Measurements from ENCODE around the gene CES2.

CES2 gene

DNA sequence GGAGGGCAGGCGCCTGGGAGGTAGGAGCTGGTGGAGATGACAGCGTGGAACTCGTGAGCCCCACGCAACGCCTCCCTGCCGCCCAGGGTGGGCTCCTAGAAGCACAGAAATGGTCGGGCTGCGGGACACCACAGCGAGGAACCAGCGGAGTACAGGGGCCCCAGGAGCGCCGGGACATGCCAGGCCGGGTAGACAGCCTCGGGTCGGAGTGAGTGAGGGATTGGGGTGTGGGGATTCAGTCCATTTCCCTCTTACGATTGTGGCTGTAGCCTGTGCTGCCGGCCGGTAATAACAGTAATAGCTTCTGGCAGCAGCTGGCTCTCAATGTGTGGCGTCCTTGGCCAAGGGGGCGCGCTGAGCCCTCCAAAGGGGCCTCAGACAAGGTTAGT, 13.5 kb downstream of the CES2 start:
- no peaks in the 10 kb centered on the region for H3K9me2 ChIP-seq (ENCODE audit: low read depth, low read length)
- H3K27me3 ChIP-seq (ENCODE audit: insufficient read depth, low read length), result peaks cover 5% of the 10 kb centered on the region; the same call in 1 of the 2 replicates
- peaks cover 4% of the 10 kb centered on the region for H3K4me1 ChIP-seq (ENCODE audit: insufficient read depth, low read length, severe bottlenecking)
- H2AFZ ChIP-seq (ENCODE audit: low read length), result no peak overlapping the region
- H3K4me2 ChIP-seq (ENCODE audit: low read length), result no peak overlapping the region
- H3K4me3 ChIP-seq (ENCODE audit: low read depth, low read length, poor library complexity, severe bottlenecking), result no peak overlapping the region
- H4K20me1 ChIP-seq (ENCODE audit: insufficient read depth, low read length), result no peaks in the 10 kb centered on the region
- H3K9ac ChIP-seq (ENCODE audit: low read length), result no peak overlapping the region
- no peak overlapping the region for H3K27ac ChIP-seq (ENCODE audit: low read depth, low read length, poor library complexity, severe bottlenecking)
- no peaks in the 10 kb centered on the region for H3K36me3 ChIP-seq (ENCODE audit: insufficient read depth, low read length)
- TF ChIP-seq EZH2 (IDR thresholded peaks at IDR 0.05; ENCODE audit: borderline replicate concordance, low read length), result no peak
- no peak for TF ChIP-seq CTCF (IDR thresholded peaks at IDR 0.05; ENCODE audit: low read length)
- H3K79me2 ChIP-seq (ENCODE audit: insufficient read depth, low read length), result no peaks in the 10 kb centered on the region
- 0 out of 2 replicates have a peak, but pooled peaks cover 3% of the 10 kb centered on the region for H3K9me3 ChIP-seq (ENCODE audit: low read length)
- no peaks in the 10 kb centered on the region for H3F3A ChIP-seq (ENCODE audit: insufficient read depth, low read length)

GRCh38 chr16:66949472-66949871, 14.2 kb downstream of the CES2 start:
- no peaks in the 10 kb centered on the region for H3K36me3 ChIP-seq (ENCODE audit: insufficient read depth, low read length)
- no peaks in the 10 kb centered on the region for H3K79me2 ChIP-seq (ENCODE audit: insufficient read depth, low read length)
- H3K4me2 ChIP-seq (ENCODE audit: low read length), result no peak overlapping the region
- H3K9me2 ChIP-seq (ENCODE audit: low read depth, low read length), result no peaks in the 10 kb centered on the region
- no peak overlapping the region for H2AFZ ChIP-seq (ENCODE audit: low read length)
- no peak overlapping the region for H3K4me3 ChIP-seq (ENCODE audit: low read depth, low read length, poor library complexity, severe bottlenecking)
- no peak overlapping the region for H3K27ac ChIP-seq (ENCODE audit: low read depth, low read length, poor library complexity, severe bottlenecking)
- no peak for TF ChIP-seq CTCF (IDR thresholded peaks at IDR 0.05; ENCODE audit: low read length)
- no peak for TF ChIP-seq EZH2 (IDR thresholded peaks at IDR 0.05; ENCODE audit: borderline replicate concordance, low read length)
- peaks cover 5% of the 10 kb centered on the region; the same call in 1 of the 2 replicates for H3K27me3 ChIP-seq (ENCODE audit: insufficient read depth, low read length)
- no peaks in the 10 kb centered on the region for H3F3A ChIP-seq (ENCODE audit: insufficient read depth, low read length)
- H4K20me1 ChIP-seq (ENCODE audit: insufficient read depth, low read length), result no peaks in the 10 kb centered on the region
- H3K4me1 ChIP-seq (ENCODE audit: insufficient read depth, low read length, severe bottlenecking), result peaks cover 4% of the 10 kb centered on the region
- H3K9me3 ChIP-seq (ENCODE audit: low read length), result 0 out of 2 replicates have a peak, but pooled peaks cover 3% of the 10 kb centered on the region
- no peak overlapping the region for H3K9ac ChIP-seq (ENCODE audit: low read length)

DNA sequence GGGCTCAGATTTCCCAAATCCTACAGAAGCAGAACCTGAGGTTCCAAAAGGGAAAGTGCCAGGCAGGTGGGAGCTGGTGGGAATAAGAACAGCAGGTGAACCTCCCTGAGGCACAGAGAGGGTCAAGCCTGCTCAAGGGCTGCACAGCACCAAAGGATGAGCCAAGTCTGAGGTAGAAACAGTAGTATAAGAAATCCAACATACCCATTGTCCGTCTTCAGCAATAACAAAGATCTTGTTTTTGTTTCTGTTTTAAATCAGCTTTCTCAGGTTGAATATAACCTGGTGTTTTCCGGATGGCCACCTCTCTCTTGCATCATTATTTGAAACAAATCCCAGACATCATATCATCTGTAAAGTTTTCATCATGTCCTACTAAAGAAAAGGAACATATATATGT, 15.1 kb downstream of the CES2 start:
- no peaks in the 10 kb centered on the region for H3F3A ChIP-seq (ENCODE audit: insufficient read depth, low read length)
- no peak overlapping the region for H3K27ac ChIP-seq (ENCODE audit: low read depth, low read length, poor library complexity, severe bottlenecking)
- H4K20me1 ChIP-seq (ENCODE audit: insufficient read depth, low read length), result no peaks in the 10 kb centered on the region
- H3K36me3 ChIP-seq (ENCODE audit: insufficient read depth, low read length), result no peaks in the 10 kb centered on the region
- H3K9me2 ChIP-seq (ENCODE audit: low read depth, low read length), result no peaks in the 10 kb centered on the region
- no peak overlapping the region for H3K9ac ChIP-seq (ENCODE audit: low read length)
- no peaks in the 10 kb centered on the region for H3K79me2 ChIP-seq (ENCODE audit: insufficient read depth, low read length)
- peaks cover 5% of the 10 kb centered on the region; the same call in 1 of the 2 replicates for H3K27me3 ChIP-seq (ENCODE audit: insufficient read depth, low read length)
- no peak overlapping the region for H3K4me3 ChIP-seq (ENCODE audit: low read depth, low read length, poor library complexity, severe bottlenecking)
- no peak for TF ChIP-seq EZH2 (IDR thresholded peaks at IDR 0.05; ENCODE audit: borderline replicate concordance, low read length)
- TF ChIP-seq CTCF (IDR thresholded peaks at IDR 0.05; ENCODE audit: low read length), result no peak
- H3K4me1 ChIP-seq (ENCODE audit: insufficient read depth, low read length, severe bottlenecking), result peaks cover 4% of the 10 kb centered on the region
- no peak overlapping the region for H2AFZ ChIP-seq (ENCODE audit: low read length)
- no peak overlapping the region for H3K4me2 ChIP-seq (ENCODE audit: low read length)
- H3K9me3 ChIP-seq (ENCODE audit: low read length), result 0 out of 2 replicates have a peak, but pooled peaks cover 3% of the 10 kb centered on the region
